H9 (cell line): Measurements from ENCODE around the gene GPS1. TPM values are rescaled to one million over a fixed set of nuclear protein-coding genes. Genes with fewer than 3 reads are reported as not detected.

Experiments used
- DNase-seq: peaks from one replicate; pipeline ENCODE4 v3.0.0-alpha.2; 2017
- H2AFZ ChIP-seq: one replicate; pipeline ENCODE4 v1.6.1; 2013; ENCODE audit warnings: mild to moderate bottlenecking, low read length, control low read depth, moderate library complexity
- H2AK5ac ChIP-seq: 2 replicates; pipeline ENCODE4 v1.6.1; 2013; ENCODE audit warnings: low read length, control low read depth, mixed read lengths; ENCODE audit not compliant: insufficient read length
- H2BK120ac ChIP-seq: one replicate; pipeline ENCODE4 v1.6.1; 2013; ENCODE audit warnings: low read depth, mild to moderate bottlenecking, low read length, control low read depth, inconsistent platforms; ENCODE audit not compliant: poor library complexity, severe bottlenecking
- H2BK12ac ChIP-seq: 2 replicates; pipeline ENCODE4 v1.6.1; 2013; ENCODE audit warnings: low read length, control low read depth, mixed read lengths, low read depth; ENCODE audit not compliant: insufficient read length
- H2BK15ac ChIP-seq: 2 replicates; pipeline ENCODE4 v1.6.1; 2013; ENCODE audit warnings: low read depth, low read length, control low read depth
- H2BK20ac ChIP-seq: one replicate; pipeline ENCODE4 v1.6.1; 2013; ENCODE audit warnings: low read depth, mild to moderate bottlenecking, low read length, control low read depth, inconsistent platforms; ENCODE audit not compliant: poor library complexity, severe bottlenecking
- H2BK5ac ChIP-seq: 2 replicates; pipeline ENCODE4 v1.6.1; 2013; ENCODE audit warnings: low read length, control low read depth, mixed read lengths; ENCODE audit not compliant: insufficient read length
- H3K14ac ChIP-seq: 2 replicates; pipeline ENCODE4 v1.6.1; 2013; ENCODE audit warnings: low read length, control low read depth; ENCODE audit not compliant: insufficient read depth
- H3K18ac ChIP-seq: 2 replicates; pipeline ENCODE4 v1.6.1; 2013; ENCODE audit warnings: low read depth, mild to moderate bottlenecking, mixed read lengths, low read length, control low read depth; ENCODE audit not compliant: insufficient read length
- H3K23ac ChIP-seq: 2 replicates; pipeline ENCODE4 v1.6.1; 2013; ENCODE audit warnings: low read length, control low read depth, mixed read lengths, low read depth; ENCODE audit not compliant: insufficient read length
- H3K23me2 ChIP-seq: 2 replicates; pipeline ENCODE4 v1.6.1; 2013; ENCODE audit warnings: low read depth, mild to moderate bottlenecking, mixed read lengths, low read length, control low read depth; ENCODE audit not compliant: insufficient read length, poor library complexity, severe bottlenecking
- H3K27ac ChIP-seq: 2 replicates; pipeline ENCODE4 v1.5.1; 2013; ENCODE audit warnings: low read length, control low read depth, mixed read lengths, low read depth; ENCODE audit not compliant: insufficient read length
- H3K27me3 ChIP-seq: 2 replicates; pipeline ENCODE4 v1.6.1; 2013; ENCODE audit warnings: low read length, control low read depth, inconsistent platforms; ENCODE audit not compliant: insufficient read depth
- H3K4ac ChIP-seq: 2 replicates; pipeline ENCODE4 v1.6.1; 2013; ENCODE audit warnings: low read depth, mild to moderate bottlenecking, control low read depth, inconsistent platforms, low read length, moderate library complexity
- H3K4me1 ChIP-seq: 2 replicates; pipeline ENCODE4 v1.6.1; 2013; ENCODE audit warnings: low read length, control low read depth, inconsistent platforms; ENCODE audit not compliant: insufficient read depth
- H3K4me2 ChIP-seq: 2 replicates; pipeline ENCODE4 v1.6.1; 2013; ENCODE audit warnings: low read length, control low read depth, mixed read lengths; ENCODE audit not compliant: insufficient read length, insufficient read depth
- H3K56ac ChIP-seq: 2 replicates; pipeline ENCODE4 v1.6.1; 2013; ENCODE audit warnings: low read depth, mild to moderate bottlenecking, mixed read lengths, low read length, control low read depth; ENCODE audit not compliant: insufficient read length
- H3K79me1 ChIP-seq: 2 replicates; pipeline ENCODE4 v1.6.1; 2013; ENCODE audit warnings: low read depth, mild to moderate bottlenecking, moderate library complexity, low read length, control low read depth, inconsistent platforms; ENCODE audit not compliant: insufficient read depth, poor library complexity, severe bottlenecking
- H3K79me2 ChIP-seq: 2 replicates; pipeline ENCODE4 v1.6.1; 2013; ENCODE audit warnings: low read length, control low read depth, inconsistent platforms; ENCODE audit not compliant: insufficient read depth
- H3K9ac ChIP-seq: 2 replicates; pipeline ENCODE4 v1.6.1; 2013; ENCODE audit warnings: low read length, control low read depth, mixed read lengths; ENCODE audit not compliant: insufficient read length; ENCODE audit errors: extremely low read depth
- H3K9me3 ChIP-seq: one replicate; pipeline ENCODE4 v1.6.1; 2013; ENCODE audit warnings: low read depth, low read length, inconsistent platforms; ENCODE audit not compliant: control insufficient read depth
- H3T11ph ChIP-seq: one replicate; pipeline ENCODE4 v1.6.1; 2013; ENCODE audit warnings: mild to moderate bottlenecking, low read length, control low read depth, inconsistent platforms
- H4K20me1 ChIP-seq: one replicate; pipeline ENCODE4 v1.6.1; 2013; ENCODE audit not compliant: control insufficient read depth, insufficient read length, insufficient read depth
- H4K5ac ChIP-seq: 2 replicates; pipeline ENCODE4 v1.6.1; 2013; ENCODE audit warnings: low read depth, mild to moderate bottlenecking, mixed read lengths, low read length, control low read depth; ENCODE audit not compliant: insufficient read length
- H4K8ac ChIP-seq: replicated peaks from 2 replicates; pipeline ENCODE4 v1.6.1; 2013; ENCODE audit warnings: low read length, control low read depth, mixed read lengths, low read depth; ENCODE audit not compliant: insufficient read length
- H4K91ac ChIP-seq: 2 replicates; pipeline ENCODE4 v1.6.1; 2013; ENCODE audit warnings: low read depth, mild to moderate bottlenecking, moderate library complexity, mixed read lengths, low read length, control low read depth; ENCODE audit not compliant: insufficient read length
- H3K27ac Mint-ChIP-seq, 3 experiments: 2 replicates in 2 of 3; 3 replicates in 1 of 3; pipeline ENCODE4 v1.8.0; 2020 to 2021; ENCODE audit warnings: mixed read lengths in 3 of 3, mild to moderate bottlenecking in 1 of 3, moderate library complexity in 1 of 3
- H3K27me3 Mint-ChIP-seq: 2 replicates; pipeline ENCODE4 v1.8.0; 2021; ENCODE audit warnings: low read depth, mild to moderate bottlenecking, moderate library complexity, mixed read lengths
- H3K36me3 Mint-ChIP-seq, 3 experiments: 2 replicates in 2 of 3; 3 replicates in 1 of 3; pipeline ENCODE4 v1.8.0; 2020 to 2021; ENCODE audit warnings: low read depth in 3 of 3, mixed read lengths in 3 of 3; ENCODE audit not compliant: insufficient read depth in 1 of 3
- H3K4me1 Mint-ChIP-seq, 2 experiments: 2 replicates each; pipeline ENCODE4 v1.8.0; 2020; ENCODE audit warnings: mixed read lengths in 2 of 2
- H3K4me3 Mint-ChIP-seq, 2 experiments: 2 replicates in 1 of 2; 3 replicates in 1 of 2; pipeline ENCODE4 v1.8.0; 2020 to 2021; ENCODE audit warnings: mild to moderate bottlenecking in 2 of 2, mixed read lengths in 2 of 2, moderate library complexity in 1 of 2
- H3K9me3 Mint-ChIP-seq, 2 experiments: 2 replicates in 1 of 2; 3 replicates in 1 of 2; pipeline ENCODE4 v1.8.0; 2020; ENCODE audit warnings: mild to moderate bottlenecking in 2 of 2, mixed read lengths in 2 of 2, moderate library complexity in 1 of 2
- WGBS: extraction: QIAGEN DNeasy Blood & Tissue Kit; methylation state at CpG from one replicate; pipeline ENCODE4 v1.1.7; 2013; ENCODE audit warnings: missing lambda C conversion rate, low lambda C conversion rate, mixed read lengths; ENCODE audit not compliant: insufficient read length; ENCODE audit errors: extremely low coverage; 5-methylcytosine and 5-hydroxymethylcytosine counted together
- total RNA-seq: library from RNA; stranded (reverse); gene quantifications from 2 replicates; pipeline ENCODE4 v1.2.1, GENCODE V29; 2021
- TF ChIP-seq, protein P1 (sequence below): fragments of 200-600 bp; sonication (generic); conservative IDR thresholded peaks from 3 replicates; pipeline ENCODE4 v1.8.0; 2021; ENCODE audit warnings: antibody characterized with exemption, mild to moderate bottlenecking

Gene GPS1
- total RNA-seq, 1 experiment from 2014 or later, result 164 TPM

- Mint-ChIP-seq H3K27ac (no peak overlapping the region), H3K4me1 (peaks cover 0 to 16% of the 10 kb centered on the region in 2 experiments; a peak in 2 of 4 replicates), H3K36me3 (peaks cover 6 to 25% (median 25%) of the 10 kb centered on the region in 3 experiments; a peak in 6 of 7 replicates), H3K4me3 (no peak overlapping the region), H3K9me3 (no peaks in the 10 kb centered on the region), H3K27me3 (no peaks in the 10 kb centered on the region; the same call in 1 of the 2 replicates)
- H3K4me2 ChIP-seq, result no peak overlapping the region
- no peak overlapping the region for H3K27ac ChIP-seq
- no peak overlapping the region for H3T11ph ChIP-seq
- no peak overlapping the region for H2BK20ac ChIP-seq
- no peak overlapping the region for H3K18ac ChIP-seq
- no peak overlapping the region for H2AFZ ChIP-seq
- H2AK5ac ChIP-seq, result no peak overlapping the region
- no peak overlapping the region for H4K5ac ChIP-seq
- H3K27me3 ChIP-seq, result no peaks in the 10 kb centered on the region
- H3K23ac ChIP-seq, result no peak overlapping the region
- H2BK120ac ChIP-seq, result no peak overlapping the region
- TF ChIP-seq, protein P1, sequence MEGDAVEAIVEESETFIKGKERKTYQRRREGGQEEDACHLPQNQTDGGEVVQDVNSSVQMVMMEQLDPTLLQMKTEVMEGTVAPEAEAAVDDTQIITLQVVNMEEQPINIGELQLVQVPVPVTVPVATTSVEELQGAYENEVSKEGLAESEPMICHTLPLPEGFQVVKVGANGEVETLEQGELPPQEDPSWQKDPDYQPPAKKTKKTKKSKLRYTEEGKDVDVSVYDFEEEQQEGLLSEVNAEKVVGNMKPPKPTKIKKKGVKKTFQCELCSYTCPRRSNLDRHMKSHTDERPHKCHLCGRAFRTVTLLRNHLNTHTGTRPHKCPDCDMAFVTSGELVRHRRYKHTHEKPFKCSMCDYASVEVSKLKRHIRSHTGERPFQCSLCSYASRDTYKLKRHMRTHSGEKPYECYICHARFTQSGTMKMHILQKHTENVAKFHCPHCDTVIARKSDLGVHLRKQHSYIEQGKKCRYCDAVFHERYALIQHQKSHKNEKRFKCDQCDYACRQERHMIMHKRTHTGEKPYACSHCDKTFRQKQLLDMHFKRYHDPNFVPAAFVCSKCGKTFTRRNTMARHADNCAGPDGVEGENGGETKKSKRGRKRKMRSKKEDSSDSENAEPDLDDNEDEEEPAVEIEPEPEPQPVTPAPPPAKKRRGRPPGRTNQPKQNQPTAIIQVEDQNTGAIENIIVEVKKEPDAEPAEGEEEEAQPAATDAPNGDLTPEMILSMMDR, result no peak
- no peaks in the 10 kb centered on the region; the same call in 1 of the 2 replicates for H3K4me1 ChIP-seq
- no peak overlapping the region for H3K4ac ChIP-seq
- H3K9me3 ChIP-seq, result no peaks in the 10 kb centered on the region
- no peak overlapping the region for H3K9ac ChIP-seq
- H4K91ac ChIP-seq, result no peak overlapping the region
- no peak overlapping the region for H3K56ac ChIP-seq
- H2BK12ac ChIP-seq, result no peak overlapping the region
- H3K79me1 ChIP-seq, result peaks cover 2% of the 10 kb centered on the region
- WGBS, result no CpG with 5 or more reads among the region's 20 CpGs
- H4K20me1 ChIP-seq, result no peaks in the 10 kb centered on the region
- H4K8ac ChIP-seq, result no peak overlapping the region
- H3K79me2 ChIP-seq, result no peaks in the 10 kb centered on the region
- no peak for DNase-seq
- H3K23me2 ChIP-seq, result no peaks in the 10 kb centered on the region
- H2BK5ac ChIP-seq, result no peak overlapping the region
- no peak overlapping the region for H3K14ac ChIP-seq
- no peak overlapping the region for H2BK15ac ChIP-seq
Measured at GRCh38 chr17:82048571-82048971, 3.1 kb upstream of the GPS1 start.
